IMR-90 (cell line): ENCODE data around the gene HSD11B1L. TPM values are rescaled to one million over a fixed set of nuclear protein-coding genes. Genes with fewer than 3 reads are reported as not detected.
A peak's percentile ranks its signal among the peaks of the same experiment; 100 is the strongest.

Experiments used
- ATAC-seq: fragments of 200-7000 bp; cut with Tn5 transposase; 2 replicates; pipeline ENCODE4 v1.9.1; 2020; ENCODE audit warnings: low read depth, mild to moderate bottlenecking, moderate library complexity
- BruUV-seq: library from RNA; stranded (reverse); fragments of 400-500 nt; replicated peaks from 2 replicates; lab custom pipeline; 2021; lab: Mats Ljungman, UMichigan
- CTCF ChIA-PET: fragments of 300-600 bp; formaldehyde crosslinking; extraction: SDS; loops from one replicate; lab custom pipeline; 2021; ENCODE audit warnings: antibody characterized with exemption; lab: Yijun Ruan, JAX
- POLR2A ChIA-PET: fragments of 300-600 bp; sonication (Branson Sonifier 250); formaldehyde crosslinking; loops from one replicate; lab custom pipeline; 2022; ENCODE audit warnings: antibody characterized with exemption; ENCODE audit not compliant: unreplicated experiment; lab: Charles Lee
- DNase-seq: peaks from one replicate; pipeline ENCODE4 v3.0.0; 2013
- H2AFZ ChIP-seq: replicated peaks from 2 replicates; pipeline ENCODE3; 2013; ENCODE audit warnings: low read length, mild to moderate bottlenecking; ENCODE audit not compliant: poor library complexity
- H2AK5ac ChIP-seq: 2 replicates; pipeline ENCODE4 v1.6.1; 2013; ENCODE audit warnings: low read depth, low read length, inconsistent platforms
- H2AK9ac ChIP-seq: replicated peaks from 2 replicates; pipeline ENCODE3; 2013; ENCODE audit warnings: mild to moderate bottlenecking, low read depth, low read length, moderate library complexity; ENCODE audit not compliant: poor library complexity
- H2BK120ac ChIP-seq: 2 replicates; pipeline ENCODE4 v1.6.1; 2013; ENCODE audit warnings: low read depth, low read length, inconsistent platforms
- H2BK15ac ChIP-seq: 3 replicates; pipeline ENCODE4 v1.6.1; 2013; ENCODE audit warnings: low read depth, low read length, inconsistent platforms
- H2BK20ac ChIP-seq: 2 replicates; pipeline ENCODE4 v1.6.1; 2013; ENCODE audit warnings: low read depth, mild to moderate bottlenecking, inconsistent platforms, low read length, moderate library complexity
- H2BK5ac ChIP-seq: 2 replicates; pipeline ENCODE4 v1.6.1; 2013; ENCODE audit warnings: mild to moderate bottlenecking, low read depth, low read length, inconsistent platforms; ENCODE audit not compliant: poor library complexity, severe bottlenecking
- H3K14ac ChIP-seq: replicated peaks from 2 replicates; pipeline ENCODE4 v1.6.1; 2013; ENCODE audit warnings: low read depth, low read length, inconsistent platforms
- H3K18ac ChIP-seq: 2 replicates; pipeline ENCODE4 v1.6.1; 2013; ENCODE audit warnings: low read depth, low read length, control low read depth
- H3K23ac ChIP-seq: 2 replicates; pipeline ENCODE4 v1.6.1; 2013; ENCODE audit warnings: low read depth, low read length, inconsistent platforms
- H3K27ac ChIP-seq: 2 replicates; pipeline ENCODE4 v1.5.1; 2013; ENCODE audit warnings: mild to moderate bottlenecking, control low read depth, low read length; ENCODE audit not compliant: insufficient read depth
- H3K27me3 ChIP-seq: 2 replicates; pipeline ENCODE4 v1.6.1; 2013; ENCODE audit warnings: low read length; ENCODE audit not compliant: control insufficient read depth, insufficient read depth
- H3K36me3 ChIP-seq: 2 replicates; pipeline ENCODE4 v1.6.1; 2013; ENCODE audit warnings: low read length, mixed read lengths; ENCODE audit not compliant: control insufficient read depth, insufficient read depth
- H3K4ac ChIP-seq: 2 replicates; pipeline ENCODE4 v1.6.1; 2013; ENCODE audit warnings: low read depth, low read length, inconsistent platforms
- H3K4me1 ChIP-seq: 2 replicates; pipeline ENCODE4 v1.6.1; 2013; ENCODE audit warnings: low read length, mixed read lengths; ENCODE audit not compliant: control insufficient read depth, insufficient read depth
- H3K4me2 ChIP-seq: 2 replicates; pipeline ENCODE4 v1.6.1; 2013; ENCODE audit warnings: low read depth, mild to moderate bottlenecking, control low read depth, low read length, moderate library complexity
- H3K4me3 ChIP-seq: 2 replicates; pipeline ENCODE4 v1.5.1; 2013; ENCODE audit warnings: low read depth, mild to moderate bottlenecking, control low read depth, low read length, moderate library complexity; ENCODE audit not compliant: insufficient read depth
- H3K56ac ChIP-seq: 2 replicates; pipeline ENCODE4 v1.6.1; 2013; ENCODE audit warnings: low read length, inconsistent platforms; ENCODE audit not compliant: insufficient read depth; ENCODE audit errors: extremely low read depth
- H3K79me1 ChIP-seq, 2 experiments: 2 replicates each; pipeline ENCODE4 v1.6.1; 2013; ENCODE audit warnings: low read length in 2 of 2, inconsistent platforms in 1 of 2, low read depth in 1 of 2
- H3K9ac ChIP-seq: 2 replicates; pipeline ENCODE4 v1.6.1; 2013; ENCODE audit warnings: low read depth, low read length, control low read depth
- H3K9me1 ChIP-seq: 2 replicates; pipeline ENCODE4 v1.6.1; 2013; ENCODE audit warnings: low read length, inconsistent platforms; ENCODE audit not compliant: insufficient read depth
- H3K9me3 ChIP-seq: 2 replicates; pipeline ENCODE4 v1.6.1; 2013; ENCODE audit warnings: low read length; ENCODE audit not compliant: control insufficient read depth, insufficient read depth
- H4K20me1 ChIP-seq: 2 replicates; pipeline ENCODE4 v1.6.1; 2013; ENCODE audit warnings: low read length, inconsistent platforms; ENCODE audit not compliant: insufficient read depth
- H4K5ac ChIP-seq: 2 replicates; pipeline ENCODE4 v1.6.1; 2013; ENCODE audit warnings: mild to moderate bottlenecking, low read depth, low read length, control low read depth
- H4K8ac ChIP-seq, 2 experiments: 2 replicates each; pipeline ENCODE4 v1.6.1; 2013; ENCODE audit warnings: low read depth in 2 of 2, low read length in 2 of 2, control low read depth in 1 of 2, inconsistent platforms in 1 of 2
- H4K91ac ChIP-seq: 2 replicates; pipeline ENCODE4 v1.6.1; 2013; ENCODE audit warnings: low read depth, low read length, inconsistent platforms; ENCODE audit not compliant: insufficient read depth
- FOS ChIP-seq: fragments of 150-350 bp; IDR thresholded peaks from 2 replicates; pipeline ENCODE4 v1.6.1; 2016; ENCODE audit warnings: low read depth, low read length
- MAZ ChIP-seq: IDR thresholded peaks from 2 replicates; pipeline ENCODE4 v1.6.1; 2012; ENCODE audit warnings: low read depth, mild to moderate bottlenecking, low read length, improper control_type of control experiment, moderate library complexity, borderline replicate concordance
- NFE2L2 ChIP-seq: fragments of 150-350 bp; IDR thresholded peaks from 2 replicates; pipeline ENCODE4 v1.6.1; 2016; ENCODE audit warnings: low read depth, mild to moderate bottlenecking, low read length
- RAD21 ChIP-seq: IDR thresholded peaks from 2 replicates; pipeline ENCODE4 v1.6.1; 2012; ENCODE audit warnings: low read length, improper control_type of control experiment
- RCOR1 ChIP-seq: IDR thresholded peaks from 2 replicates; pipeline ENCODE4 v1.6.1; 2012; ENCODE audit warnings: mild to moderate bottlenecking, low read length, improper control_type of control experiment; ENCODE audit not compliant: insufficient replicate concordance
- SMC3 ChIP-seq: fragments of 150-350 bp; IDR thresholded peaks from 2 replicates; pipeline ENCODE4 v1.6.1; 2016; ENCODE audit warnings: low read depth, mild to moderate bottlenecking, antibody characterized with exemption, low read length, moderate library complexity
- WGBS, 2 experiments: methylation state at CpG; one replicate each; pipeline versions ENCODE4 v1.1.5 to v1.1.7; 2013; ENCODE audit warnings: missing lambda C conversion rate in 2 of 2; ENCODE audit not compliant: insufficient read length in 1 of 2; ENCODE audit errors: extremely low coverage in 2 of 2; 5-methylcytosine and 5-hydroxymethylcytosine counted together
- dilution Hi-C: fragments of 300-500 bp; cut with HindIII; formaldehyde crosslinking; loops from one replicate; pipeline ENCODE4 v1.14.3; 2018; ENCODE audit warnings: low sequenced_read_pairs; ENCODE audit not compliant: unreplicated experiment
- in situ Hi-C: fragments of 300-500 bp; cut with MboI; formaldehyde crosslinking; loops from 3 replicates; pipeline ENCODE4 v1.14.3; 2019; ENCODE audit warnings: low sequenced_read_pairs, inconsistent platforms, mixed read lengths
- intact Hi-C: fragments of 100-400 bp; cut with micrococcal nuclease; formaldehyde crosslinking; loops from 2 replicates; pipeline ENCODE4 v1.10.0; 2022
- polyA plus RNA-seq, 3 experiments: library from polyadenylated mRNA; depleted of rRNA; stranded (reverse); fragments of >200 nt; gene quantifications; 2 replicates each; pipeline ENCODE4 v1.2.3, GENCODE V29; 2012; ENCODE audit warnings: low replicate concordance in 1 of 3
- total RNA-seq: library from RNA; depleted of rRNA; stranded (reverse); fragments of >200 nt; gene quantifications from 2 replicates; pipeline ENCODE4 v1.2.3, GENCODE V29; 2012
- TF ChIP-seq, protein P1 (sequence below): fragments of 150-350 bp; IDR thresholded peaks from 2 replicates; pipeline ENCODE4 v1.6.1; 2017; ENCODE audit warnings: mild to moderate bottlenecking, antibody characterized with exemption, low read length, low read depth
- TF ChIP-seq, protein P2 (sequence below): fragments of 150-350 bp; IDR thresholded peaks from 2 replicates; pipeline ENCODE4 v1.6.1; 2016; ENCODE audit warnings: low read depth, mild to moderate bottlenecking, low read length, moderate library complexity, borderline replicate concordance

HSD11B1L gene
- total and polyA plus RNA-seq, 2 of the 4 experiments (the other 2 are of a cell fraction) = 2.2 to 7.2 TPM

DNA sequence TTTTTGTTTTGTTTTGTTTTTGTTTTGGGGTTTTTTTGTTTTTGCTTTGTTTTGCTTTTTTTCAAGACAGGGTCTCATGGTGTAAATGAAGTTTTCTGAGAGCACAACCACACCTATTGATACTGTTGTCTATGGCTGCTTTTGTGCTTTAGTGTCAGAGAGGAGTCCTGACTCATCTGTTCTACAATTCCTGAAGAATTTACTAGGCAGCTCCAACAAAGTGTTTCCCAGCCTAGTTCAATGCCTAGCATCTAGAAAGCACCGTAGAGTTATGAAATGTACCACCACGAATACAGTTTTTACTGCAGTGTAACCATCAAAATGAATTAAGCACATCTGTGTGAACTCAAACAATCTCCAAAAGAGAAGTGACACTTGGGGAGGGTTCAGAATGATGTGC lies 36.8 kb upstream of the HSD11B1L start:
- no peak overlapping the region for H4K91ac ChIP-seq
- no peak overlapping the region for H3K14ac ChIP-seq
- H3K4me1 ChIP-seq = no peaks in the 10 kb centered on the region
- peaks cover 25% of the 10 kb centered on the region for H3K9me1 ChIP-seq
- H2AK9ac ChIP-seq = no peak overlapping the region
- H3K36me3 ChIP-seq = peaks cover 45% of the 10 kb centered on the region
- no peak overlapping the region for H3K23ac ChIP-seq
- no peak overlapping the region for H3K4ac ChIP-seq
- BruUV-seq = no TSS peak
- no CpG with 5 or more reads among the region's 2 CpGs for WGBS, 2 experiments
- dilution Hi-C loops (no loop called here), in situ Hi-C loops (no loop called here), intact Hi-C loops (no loop called here)
- H2AK5ac ChIP-seq = no peak overlapping the region
- H2BK5ac ChIP-seq = no peak overlapping the region
- H3K79me1 ChIP-seq = peaks cover 32 to 74% of the 10 kb centered on the region in 2 experiments
- no peak overlapping the region for H3K4me2 ChIP-seq
- ChIA-PET CTCF (no interaction called here), POLR2A (no interaction called here)
- no peak overlapping the region for H3K4me3 ChIP-seq
- H3K27me3 ChIP-seq = no peaks in the 10 kb centered on the region
- no peaks in the 10 kb centered on the region for H3K9me3 ChIP-seq
- peaks cover 64% of the 10 kb centered on the region for H4K20me1 ChIP-seq
- H2BK20ac ChIP-seq = no peak overlapping the region
- no peak overlapping the region for H3K27ac ChIP-seq
- H3K56ac ChIP-seq = no peak overlapping the region
- no peak overlapping the region for H3K9ac ChIP-seq
- H2AFZ ChIP-seq = no peak overlapping the region
- DNase-seq (peak; percentile 18), ATAC-seq (peak; percentile 78)
- no peak overlapping the region for H3K18ac ChIP-seq
- H4K8ac ChIP-seq = no peak overlapping the region
- no peak overlapping the region for H2BK15ac ChIP-seq
- TF ChIP-seq, protein P1, sequence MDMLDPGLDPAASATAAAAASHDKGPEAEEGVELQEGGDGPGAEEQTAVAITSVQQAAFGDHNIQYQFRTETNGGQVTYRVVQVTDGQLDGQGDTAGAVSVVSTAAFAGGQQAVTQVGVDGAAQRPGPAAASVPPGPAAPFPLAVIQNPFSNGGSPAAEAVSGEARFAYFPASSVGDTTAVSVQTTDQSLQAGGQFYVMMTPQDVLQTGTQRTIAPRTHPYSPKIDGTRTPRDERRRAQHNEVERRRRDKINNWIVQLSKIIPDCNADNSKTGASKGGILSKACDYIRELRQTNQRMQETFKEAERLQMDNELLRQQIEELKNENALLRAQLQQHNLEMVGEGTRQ = no peak
- no peak for TF ChIP-seq NFE2L2
- no peak for TF ChIP-seq RAD21
- no peak for TF ChIP-seq MAZ
- TF ChIP-seq RCOR1 = no peak
- no peak for TF ChIP-seq SMC3
- TF ChIP-seq, protein P2, sequence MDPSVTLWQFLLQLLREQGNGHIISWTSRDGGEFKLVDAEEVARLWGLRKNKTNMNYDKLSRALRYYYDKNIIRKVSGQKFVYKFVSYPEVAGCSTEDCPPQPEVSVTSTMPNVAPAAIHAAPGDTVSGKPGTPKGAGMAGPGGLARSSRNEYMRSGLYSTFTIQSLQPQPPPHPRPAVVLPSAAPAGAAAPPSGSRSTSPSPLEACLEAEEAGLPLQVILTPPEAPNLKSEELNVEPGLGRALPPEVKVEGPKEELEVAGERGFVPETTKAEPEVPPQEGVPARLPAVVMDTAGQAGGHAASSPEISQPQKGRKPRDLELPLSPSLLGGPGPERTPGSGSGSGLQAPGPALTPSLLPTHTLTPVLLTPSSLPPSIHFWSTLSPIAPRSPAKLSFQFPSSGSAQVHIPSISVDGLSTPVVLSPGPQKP = no peak
- TF ChIP-seq FOS = no peak
- H2BK120ac ChIP-seq = no peak overlapping the region
- no peak overlapping the region for H4K5ac ChIP-seq
